A172 (cell line): ENCODE data around the gene ARID1B. TPM values are rescaled to one million over a fixed set of nuclear protein-coding genes. Genes with fewer than 3 reads are reported as not detected.
"Not testable (repeated sequence)": the region's sequence is repeated elsewhere in the genome, so short reads cannot be mapped to it uniquely, and the experiment has no call there.

ENCODE experiments used
- DNase-seq: peaks from one replicate; pipeline ENCODE4 v3.0.0-alpha.2; 2015; ENCODE audit warnings: low spot score
- total RNA-seq: library from RNA; depleted of rRNA; stranded (reverse); fragments of >200 nt; shearing (Covaris generic); gene quantifications from 2 replicates; pipeline ENCODE4 v1.2.3, GENCODE V29; 2014

Gene ARID1B
- total RNA-seq, 1 experiment from 2014 or later, result 14.4 TPM

DNA sequence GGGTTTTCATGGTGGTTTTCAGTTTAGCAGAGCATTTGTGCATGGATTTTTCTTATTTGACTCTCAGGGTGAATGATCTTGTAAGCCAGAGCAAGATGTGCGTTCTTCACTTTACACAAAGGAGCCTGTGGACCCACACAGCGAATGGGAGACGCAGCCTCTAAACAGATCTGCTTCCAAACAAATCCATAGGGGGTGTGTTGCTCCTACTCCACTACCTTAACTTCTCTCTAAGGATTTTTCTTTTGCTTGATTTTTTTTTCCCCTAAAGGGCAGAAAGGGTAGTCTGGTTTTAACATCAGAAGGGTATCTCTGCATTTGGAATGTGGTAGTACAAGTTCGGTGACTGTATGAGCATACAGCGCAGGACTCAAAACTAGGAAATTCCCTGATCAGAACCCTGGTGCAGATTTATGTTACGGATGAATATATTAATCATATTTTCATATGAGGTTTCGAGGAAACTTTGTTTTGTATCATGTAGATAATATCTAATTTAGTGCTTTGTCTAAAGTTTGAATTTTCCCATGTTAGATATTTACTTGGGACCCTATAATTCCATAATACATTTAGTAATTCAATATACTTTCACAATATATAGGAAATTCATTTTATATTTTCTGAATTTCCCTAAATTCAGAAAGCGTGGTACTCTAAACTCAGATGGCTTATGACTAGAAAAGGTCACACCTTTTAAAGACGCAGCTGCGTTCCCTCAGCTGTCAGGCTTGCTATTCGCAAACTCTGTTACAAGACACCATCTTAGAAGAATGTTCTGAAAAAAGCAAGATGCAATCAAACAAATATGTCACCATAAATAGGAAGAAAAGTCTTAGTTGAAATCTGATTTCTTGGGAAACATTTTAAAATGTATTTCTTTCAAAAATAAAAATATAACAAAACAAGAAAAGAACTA, 349.3 kb downstream of the ARID1B start:
- DNase-seq, result no peak

DNA sequence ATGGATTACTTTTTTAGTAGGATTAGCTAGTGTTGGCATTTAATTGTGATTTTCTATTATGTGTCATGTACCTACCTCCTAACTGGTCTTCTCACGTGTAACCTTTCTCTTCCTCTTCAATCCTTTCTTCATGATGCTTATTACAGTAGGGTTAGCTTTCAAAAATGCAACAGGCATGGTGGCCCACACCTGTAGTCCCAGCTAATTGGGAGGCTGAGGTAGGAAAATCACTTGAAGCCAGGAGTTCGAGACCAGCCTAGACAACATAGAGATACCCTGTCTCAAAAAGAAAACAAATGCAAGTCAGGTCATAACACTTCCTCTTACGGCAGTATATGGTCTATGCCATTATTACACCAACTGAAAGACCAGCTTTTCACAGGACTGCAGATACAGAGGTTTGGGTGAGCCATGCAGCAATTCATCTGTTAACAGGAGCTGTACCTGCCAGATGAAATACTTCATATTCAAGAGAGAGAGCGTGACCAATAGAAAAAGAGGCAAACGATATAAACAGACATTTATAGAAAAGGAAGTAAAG, 351.1 kb downstream of the ARID1B start:
- DNase-seq, result no peak

DNA sequence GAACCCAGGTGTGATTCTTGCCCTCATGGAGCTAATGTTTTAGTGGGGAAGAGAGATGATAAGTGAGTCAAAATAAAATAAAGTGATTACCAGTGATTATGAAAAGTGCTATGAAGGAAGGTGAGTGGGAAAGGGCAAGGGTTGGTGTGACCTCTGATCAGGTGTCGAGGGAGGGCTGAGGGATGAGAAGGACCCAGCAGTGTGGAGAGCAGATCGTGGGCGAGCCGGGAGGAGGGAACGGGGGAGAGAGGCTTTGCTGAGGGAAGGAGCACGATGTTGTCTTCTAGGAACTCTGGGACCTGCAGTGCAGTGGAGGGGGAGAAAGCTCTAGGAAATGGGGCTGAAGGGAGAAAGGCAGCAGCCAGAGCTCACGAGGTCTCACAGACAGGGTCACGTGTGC, 354.1 kb downstream of the ARID1B start:
- DNase-seq, result no peak

DNA sequence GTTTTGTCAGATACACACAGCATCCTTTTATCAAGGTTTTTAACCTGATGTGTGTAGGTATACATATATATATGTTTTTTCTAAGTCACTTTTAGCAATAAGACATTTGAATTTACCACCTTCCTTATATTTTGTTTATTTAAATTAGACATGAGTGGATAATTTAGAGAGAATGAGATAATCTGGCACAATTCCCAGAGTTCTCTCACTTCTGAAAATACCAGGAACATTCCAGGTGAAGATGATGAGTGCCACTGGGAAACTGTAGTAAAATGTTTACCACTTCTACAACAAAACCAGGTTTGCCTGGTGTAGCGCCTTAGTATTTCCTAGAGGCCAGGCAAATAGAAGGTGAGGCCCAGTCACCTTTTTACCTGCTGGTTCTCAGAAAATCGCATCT, 356.7 kb downstream of the ARID1B start:
- peak; percentile 15 for DNase-seq

DNA sequence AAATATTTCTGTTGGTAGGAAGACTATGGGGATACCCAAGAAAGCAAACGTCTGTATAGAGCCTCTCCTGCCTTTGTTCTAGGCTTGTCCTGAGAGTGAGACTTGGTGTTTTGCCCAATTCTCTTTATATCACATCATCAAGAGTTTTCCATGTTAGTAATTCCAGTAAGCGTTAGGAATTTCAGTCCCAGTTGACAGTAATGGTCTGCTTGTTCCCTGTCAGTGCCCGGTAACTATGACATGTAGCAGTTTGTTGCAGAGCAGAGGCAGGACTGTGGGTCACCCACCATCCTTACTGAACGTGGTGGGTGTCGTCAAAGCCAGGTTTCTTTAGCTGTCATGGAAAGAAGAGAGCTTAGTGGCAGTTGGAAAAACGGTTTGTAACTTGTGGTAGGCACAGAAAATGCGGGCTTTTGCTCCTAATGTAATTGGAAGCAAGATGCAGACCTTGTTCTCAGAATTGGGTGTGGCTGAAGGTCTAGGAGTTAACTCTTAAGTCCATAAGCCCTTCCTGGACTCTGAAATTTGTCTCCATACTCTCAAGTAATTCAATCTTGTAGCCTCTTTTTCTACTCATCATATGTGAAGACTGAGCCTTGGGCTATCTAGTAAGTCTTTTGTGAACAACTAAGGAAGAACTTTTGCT, 357.3 kb downstream of the ARID1B start:
- DNase-seq, result no peak

DNA sequence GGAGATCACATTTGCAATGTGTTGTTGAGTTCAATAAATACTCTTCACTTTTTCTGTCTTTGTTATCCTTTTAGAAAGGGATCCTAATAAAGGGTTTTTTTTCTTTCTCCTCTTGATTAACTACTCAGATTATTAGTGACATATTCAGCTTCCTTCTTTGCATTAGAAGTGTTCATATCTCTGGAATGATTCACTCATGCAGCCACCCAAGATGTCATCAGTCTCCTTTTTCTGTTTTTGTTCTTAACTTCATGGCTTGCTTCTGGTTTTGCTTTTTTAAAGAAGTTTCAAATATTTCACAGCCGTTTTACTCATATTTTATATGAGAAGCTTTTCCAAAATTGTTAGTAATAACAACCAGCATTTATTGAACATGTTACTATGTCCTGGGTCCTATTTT, 358.5 kb downstream of the ARID1B start:
- no peak for DNase-seq

DNA sequence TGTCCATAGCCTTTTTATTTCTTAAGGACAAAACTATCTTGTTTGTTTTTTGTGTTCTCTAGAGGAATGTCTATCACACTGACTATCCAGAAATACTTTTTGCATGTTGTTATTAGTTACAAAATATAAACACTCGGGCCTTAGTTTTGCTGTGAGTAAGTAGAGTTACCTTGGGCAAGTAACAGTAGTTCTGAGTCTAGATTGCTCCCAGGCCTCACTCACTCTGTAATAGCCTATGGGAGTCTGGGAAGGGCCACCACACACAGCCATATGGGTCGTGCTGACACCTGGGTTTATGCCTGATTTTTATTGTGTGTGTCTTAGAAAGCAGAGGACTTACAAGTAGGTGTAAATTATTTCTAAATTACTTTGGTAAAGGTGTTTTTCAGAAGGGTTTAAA, 360.3 kb downstream of the ARID1B start:
- DNase-seq, result no peak

DNA sequence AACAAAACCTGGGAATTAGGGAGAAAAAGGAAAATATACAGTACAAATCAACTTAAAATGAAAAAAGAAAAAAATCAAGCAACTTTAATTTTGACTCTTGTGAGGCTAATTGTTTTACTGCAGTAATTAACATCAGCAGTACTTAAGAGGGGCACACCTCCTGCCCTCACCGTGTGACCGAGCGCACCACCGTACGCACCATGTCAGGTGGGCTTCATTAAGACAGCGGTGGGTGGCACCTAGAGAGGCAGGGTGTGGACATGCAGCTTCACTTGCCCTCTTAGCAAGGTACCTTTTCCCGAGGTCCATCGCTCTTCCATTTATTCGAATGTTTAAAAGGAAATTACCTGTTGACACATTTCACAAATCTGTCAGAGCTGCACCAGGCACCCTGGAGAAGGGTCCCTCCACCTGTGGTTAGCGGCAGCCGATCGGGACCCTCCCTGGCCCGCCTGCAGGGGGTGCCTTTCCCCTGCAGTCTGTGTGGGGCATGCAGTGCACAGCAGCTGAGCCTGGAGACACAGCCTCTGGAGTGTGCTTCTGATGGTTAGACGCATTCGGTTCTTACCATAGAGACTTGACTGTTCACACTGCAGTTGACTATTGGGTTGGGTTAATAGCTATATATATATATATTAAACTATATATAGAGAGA, 362.0 kb downstream of the ARID1B start:
- no peak for DNase-seq

DNA sequence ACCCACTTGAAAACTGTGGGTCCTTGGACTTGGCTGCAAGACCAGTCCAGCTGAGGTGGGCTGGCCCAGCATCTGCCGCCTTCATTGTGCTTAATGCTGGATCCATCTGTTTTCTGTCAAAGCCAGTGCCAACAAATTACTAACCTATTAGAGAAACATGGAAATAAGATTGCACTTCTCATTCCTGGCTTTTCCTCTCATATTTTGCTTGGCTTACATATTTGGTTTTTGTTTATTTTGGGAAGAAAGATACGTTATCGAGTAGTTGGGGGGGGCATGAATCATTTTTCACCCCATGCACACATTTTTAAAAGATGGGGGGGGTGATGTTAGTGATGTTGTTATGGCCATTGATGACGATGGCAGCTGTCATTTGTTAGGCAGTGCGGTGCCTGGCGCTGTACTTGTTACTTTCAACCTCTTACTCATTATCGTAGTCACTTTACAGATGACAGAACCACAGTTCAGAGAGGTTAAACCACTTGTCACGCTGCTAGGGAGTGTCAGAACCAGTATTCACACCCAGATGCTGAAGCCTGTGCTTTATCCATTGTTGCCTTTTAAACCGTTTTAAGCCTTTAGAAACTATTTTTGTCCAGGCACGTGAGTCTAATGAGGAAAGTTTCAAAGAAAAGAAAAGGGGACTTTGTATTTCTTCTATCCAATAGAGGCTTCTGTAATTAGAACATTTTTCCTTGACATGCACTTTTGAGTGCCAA, 366.2 kb downstream of the ARID1B start:
- no peak for DNase-seq

DNA sequence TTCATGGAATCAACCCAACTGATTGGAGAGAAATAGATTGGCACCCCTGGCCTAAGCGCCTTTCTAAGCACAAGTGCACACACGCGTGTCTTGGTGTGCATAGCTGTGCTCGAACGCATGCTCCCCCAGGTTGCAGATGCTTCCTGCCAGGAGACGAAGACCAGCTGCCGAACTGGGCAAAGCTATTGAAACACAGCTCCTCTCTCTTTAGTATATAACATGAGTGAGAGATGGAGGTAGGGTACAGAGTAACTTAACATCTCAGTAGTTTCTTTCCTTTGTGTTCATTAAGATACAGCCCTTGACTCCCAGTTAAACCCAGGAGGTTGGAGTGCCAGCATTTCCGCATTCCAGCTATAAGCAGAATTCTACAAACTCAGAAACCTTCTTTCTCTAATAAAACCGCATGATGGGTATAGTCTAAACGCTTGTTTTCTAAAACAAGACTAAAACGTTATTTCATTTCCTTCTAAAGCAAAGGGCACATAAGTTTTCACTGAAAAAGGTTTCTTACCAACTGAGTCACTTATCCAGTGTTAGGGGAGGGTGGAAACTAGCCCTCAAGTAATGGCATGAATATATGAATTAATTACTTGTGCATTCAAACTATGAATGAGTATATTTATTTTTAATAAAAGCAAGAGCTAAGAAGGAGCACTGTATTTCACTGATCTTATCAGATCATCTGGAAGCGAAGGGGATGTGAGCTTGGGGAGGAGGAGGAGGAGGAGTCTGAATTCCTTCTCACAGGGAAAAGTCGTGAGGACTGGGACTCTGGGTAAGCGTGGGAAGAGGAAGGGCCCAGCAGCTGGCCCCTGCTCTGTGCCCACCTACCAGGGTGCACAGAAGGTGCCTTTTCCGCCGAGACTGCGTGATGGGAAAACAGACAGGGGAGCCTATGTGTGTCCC, 367.0 kb downstream of the ARID1B start:
- DNase-seq, result no peak

DNA sequence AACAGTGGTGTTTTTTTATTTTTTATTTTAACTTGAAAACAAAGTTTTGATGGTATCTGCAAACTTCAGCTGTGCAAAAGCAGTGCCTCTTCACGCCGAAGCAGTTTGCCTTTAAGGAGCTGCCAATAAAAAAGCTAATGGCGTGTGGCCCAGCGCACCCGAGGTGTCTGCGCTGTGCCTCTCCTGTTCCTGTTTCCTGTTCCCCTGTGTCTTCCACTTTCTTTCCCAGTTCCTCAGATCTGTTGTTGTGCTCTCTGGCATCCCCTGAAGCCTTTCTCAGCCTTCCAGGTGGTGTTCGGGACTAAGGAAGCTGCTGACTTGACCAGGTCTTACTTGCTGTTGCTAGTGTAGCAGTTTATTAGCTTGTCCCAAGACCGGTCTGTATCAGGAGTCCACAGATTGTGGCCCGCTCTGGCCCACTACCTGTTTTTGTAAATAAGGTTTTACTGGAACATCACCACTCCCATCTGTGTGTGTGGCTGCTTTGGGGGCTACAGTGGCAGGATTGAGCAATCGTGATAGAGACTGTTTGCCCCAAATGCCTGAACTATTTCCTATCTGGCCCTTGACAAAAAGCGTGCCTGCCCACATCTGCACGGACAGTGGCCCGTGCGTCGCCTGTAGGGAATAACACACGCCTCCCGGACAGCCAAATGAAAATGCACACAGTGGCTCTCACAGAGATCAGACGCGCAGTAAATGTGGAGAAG, 367.8 kb downstream of the ARID1B start:
- DNase-seq, result no peak

DNA sequence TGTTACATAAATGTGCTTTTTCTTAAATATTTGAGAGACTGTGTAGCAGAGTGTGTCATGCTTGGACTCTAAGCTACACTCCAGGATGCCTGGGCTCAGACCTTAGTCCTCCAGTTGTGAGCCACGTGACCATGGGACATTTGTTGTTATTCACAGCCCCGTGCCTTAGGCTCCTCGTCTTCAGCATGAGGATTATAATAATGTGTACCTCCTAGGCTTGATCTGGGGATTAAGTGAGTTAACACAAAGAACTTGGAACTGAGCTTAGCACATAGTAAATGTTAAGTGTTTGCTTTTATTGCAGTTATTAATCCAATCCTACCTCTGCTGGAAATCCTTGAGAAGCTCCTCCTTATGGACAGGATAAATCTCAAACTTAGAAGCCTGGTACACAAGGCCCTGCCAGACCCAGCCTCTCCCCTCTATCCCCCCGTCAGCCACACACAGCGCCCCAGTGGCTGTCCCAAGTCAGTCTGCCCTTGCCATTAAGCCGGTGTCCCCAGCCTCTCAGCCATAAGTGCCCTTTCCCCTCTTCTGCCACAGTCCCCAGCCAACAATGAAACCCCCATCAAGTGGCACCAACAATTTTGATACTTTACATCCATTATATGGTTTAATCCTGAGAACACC, 368.6 kb downstream of the ARID1B start:
- no peak for DNase-seq

DNA sequence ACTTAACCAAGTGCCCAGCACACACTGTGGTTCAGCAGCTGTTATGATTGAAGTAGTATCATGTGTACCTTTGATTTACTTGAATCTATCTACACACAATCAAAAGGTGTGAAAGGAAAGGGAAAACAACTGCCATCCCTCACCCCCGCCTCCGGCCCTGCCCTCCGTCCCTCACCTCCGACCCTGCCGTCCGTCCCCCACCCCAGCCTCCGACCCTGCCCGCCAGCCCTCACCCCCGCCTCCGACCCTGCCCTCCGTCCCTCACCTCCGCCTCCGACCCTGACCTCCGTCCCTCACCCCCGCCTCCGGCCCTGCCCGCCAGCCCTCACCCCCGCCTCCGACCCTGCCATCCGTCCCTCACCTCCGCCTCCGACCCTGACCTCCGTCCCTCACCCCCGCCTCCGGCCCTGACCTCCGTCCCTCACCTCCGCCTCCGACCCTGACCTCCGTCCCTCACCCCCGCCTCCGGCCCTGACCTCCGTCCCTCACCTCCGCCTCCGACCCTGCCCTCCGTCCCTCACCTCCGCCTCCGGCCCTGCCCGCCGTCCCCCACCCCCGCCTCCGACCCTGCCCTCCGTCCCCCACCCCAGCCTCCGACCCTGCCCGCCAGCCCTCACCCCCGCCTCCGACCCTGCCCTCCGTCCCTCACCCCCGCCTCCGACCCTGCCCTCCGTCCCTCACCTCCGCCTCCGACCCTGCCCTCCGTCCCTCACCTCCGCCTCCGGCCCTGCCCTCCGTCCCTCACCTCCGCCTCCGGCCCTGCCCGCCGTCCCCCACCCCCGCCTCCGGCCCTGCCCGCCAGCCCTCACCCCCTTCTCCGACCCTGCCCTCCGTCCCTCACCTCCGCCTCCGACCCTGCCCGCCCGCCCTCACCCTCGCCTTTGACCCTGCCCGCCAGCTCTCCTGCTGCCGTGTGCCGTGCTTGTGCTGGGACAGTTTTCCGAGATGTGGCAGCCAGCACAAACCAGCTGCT, 370.2 kb downstream of the ARID1B start:
- DNase-seq, result not testable (repeated sequence)

DNA sequence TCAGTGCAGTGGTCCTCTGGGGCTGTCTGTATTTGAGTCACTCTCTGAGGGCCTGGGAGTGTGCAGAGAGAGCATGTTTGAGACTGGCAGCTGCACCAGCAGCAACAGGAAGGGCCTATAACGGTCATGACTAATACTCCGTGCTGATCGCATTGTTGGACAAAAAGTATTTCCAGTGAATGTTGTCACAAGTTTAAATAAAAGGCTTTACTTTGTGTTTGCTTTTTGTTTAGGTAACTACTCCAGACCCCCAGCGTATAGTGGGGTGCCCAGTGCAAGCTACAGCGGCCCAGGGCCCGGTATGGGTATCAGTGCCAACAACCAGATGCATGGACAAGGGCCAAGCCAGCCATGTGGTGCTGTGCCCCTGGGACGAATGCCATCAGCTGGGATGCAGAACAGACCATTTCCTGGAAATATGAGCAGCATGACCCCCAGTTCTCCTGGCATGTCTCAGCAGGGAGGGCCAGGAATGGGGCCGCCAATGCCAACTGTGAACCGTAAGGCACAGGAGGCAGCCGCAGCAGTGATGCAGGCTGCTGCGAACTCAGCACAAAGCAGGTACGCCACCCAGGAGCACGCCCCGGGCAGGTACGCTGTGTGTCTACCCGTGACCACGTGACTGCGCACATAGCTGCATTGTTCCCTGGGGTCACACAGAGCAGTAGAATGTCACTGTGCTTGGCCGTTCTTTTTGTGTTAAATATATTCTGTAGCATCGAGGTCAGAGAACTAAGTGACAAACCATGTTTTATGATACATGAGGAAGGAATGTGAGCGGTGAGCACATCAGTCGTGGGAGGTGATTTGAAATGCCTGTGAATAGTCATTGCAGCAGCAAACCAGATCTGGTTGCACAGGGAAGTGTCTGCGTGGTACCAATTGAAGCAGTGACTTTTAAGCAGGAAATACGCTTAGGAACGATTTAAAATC, 371.5 kb downstream of the ARID1B start:
- peak; percentile 91 for DNase-seq

DNA sequence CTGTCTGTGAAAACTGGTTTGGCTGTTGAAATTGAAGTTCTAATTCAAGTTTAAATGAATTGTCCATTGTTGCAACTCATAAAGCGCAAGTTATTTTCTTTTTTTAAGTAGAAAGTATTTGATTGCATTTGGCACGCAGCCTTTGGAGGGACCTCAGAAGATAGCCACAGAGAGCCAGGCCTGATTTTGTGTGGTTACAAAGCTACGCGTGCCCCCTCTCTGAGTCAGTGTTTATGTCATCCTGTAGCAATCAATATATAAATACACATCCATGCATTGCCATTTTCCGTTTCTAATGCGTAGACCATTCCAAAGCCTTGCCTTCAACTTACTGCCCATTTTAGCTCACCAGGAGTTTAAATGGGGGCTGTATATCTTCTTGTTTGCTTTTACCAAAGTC, 372.9 kb downstream of the ARID1B start:
- DNase-seq, result no peak

DNA sequence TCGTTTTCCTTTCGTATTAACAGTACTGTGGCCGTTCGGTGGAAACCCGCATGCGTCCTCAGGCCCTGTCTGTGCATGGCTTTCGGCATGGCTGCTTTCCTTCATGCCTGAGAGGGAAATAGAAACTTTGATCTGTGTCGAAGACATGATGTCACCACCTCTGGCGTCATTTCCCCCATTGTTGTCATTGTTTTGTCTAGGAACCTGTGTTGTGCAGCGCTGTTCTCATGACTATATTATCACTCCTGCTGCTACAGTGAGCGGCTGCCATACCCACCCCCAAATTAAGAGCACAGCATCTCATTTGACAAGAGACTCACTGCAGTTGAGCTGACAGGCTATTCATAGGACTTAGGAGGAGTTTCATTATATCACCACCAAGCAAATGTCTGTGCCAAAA, 373.9 kb downstream of the ARID1B start:
- DNase-seq, result no peak

DNA sequence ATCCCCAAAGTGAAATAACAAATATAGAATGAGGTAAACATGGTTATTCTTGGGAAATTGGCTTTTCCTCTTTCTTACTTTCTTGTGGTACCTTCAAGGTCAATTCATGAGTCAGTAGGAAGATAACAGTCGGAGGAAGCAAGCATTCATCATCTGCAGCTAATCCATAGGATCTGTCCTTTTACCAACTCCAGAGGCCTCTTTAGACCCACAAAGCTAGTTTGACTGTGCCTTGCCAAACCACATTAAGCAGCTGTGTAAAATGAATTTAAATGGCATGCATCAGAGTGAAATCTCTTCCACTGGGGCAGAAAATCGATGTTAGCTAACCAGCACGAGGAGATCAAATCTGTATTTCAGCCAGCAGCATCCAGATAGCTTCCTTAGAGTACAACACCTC, 374.8 kb downstream of the ARID1B start:
- peak; percentile 85 for DNase-seq
